OCI-LY7 (cell line): Measurements from ENCODE around the gene MTHFD1.

ENCODE experiments used
- CTCF ChIP-seq: fragments of 200-600 bp; sonication (generic); conservative IDR thresholded peaks from 2 replicates; pipeline ENCODE4 v1.5.1; 2014; ENCODE audit warnings: mild to moderate bottlenecking, antibody characterized with exemption, low read length, moderate library complexity, mixed read lengths
- EZH2phosphoT487 ChIP-seq: fragments of 200-600 bp; sonication (generic); IDR thresholded peaks from 2 replicates; pipeline ENCODE4 v1.6.1; 2018; ENCODE audit warnings: low read depth, borderline replicate concordance, mild to moderate bottlenecking, mixed run types, antibody characterized with exemption, low read length, moderate library complexity, mixed read lengths

- TF ChIP-seq CTCF (no peak), EZH2phosphoT487 (no peak)
Observed at GRCh38 chr14:64474041-64474440, 85.9 kb downstream of the MTHFD1 start.
